Stomach (tissue), 9 donors: ENCODE measurements around the gene RPL4. TPM values are rescaled to one million over a fixed set of nuclear protein-coding genes. Genes with fewer than 3 reads are reported as not detected.

ENCODE experiments used
- DNase-seq, 2 donors: peaks; one replicate each; pipeline versions ENCODE4 v3.0.0 to v3.0.0-alpha.2; 2013 to 2019
- H3K27ac ChIP-seq, 5 donors: fragments of 200-600 bp in 4 of 5; sonication (generic) in 4 of 5; one replicate each; pipeline ENCODE4 v1.5.1; 2013 to 2019; ENCODE audit warnings: mild to moderate bottlenecking in 1 of 5, moderate library complexity in 1 of 5
- H3K27me3 ChIP-seq, 3 donors: fragments of 200-600 bp; sonication (generic); one replicate each; pipeline ENCODE4 v1.5.1; 2017 to 2019; ENCODE audit warnings: mixed run types in 1 of 3
- H3K36me3 ChIP-seq, 4 donors: fragments of 200-600 bp; sonication (generic); 1 replicate in 3 of 4; 2 replicates in 1 of 4; pipeline ENCODE4 v1.5.1; 2016 to 2019
- H3K4me1 ChIP-seq, 4 donors: fragments of 200-600 bp; sonication (generic); one replicate each; pipeline ENCODE4 v1.5.1; 2016 to 2019
- H3K4me3 ChIP-seq, 4 donors: fragments of 200-600 bp; sonication (generic) in 3 of 4; one replicate each; pipeline ENCODE4 v1.5.1; 2016 to 2019; ENCODE audit warnings: mild to moderate bottlenecking in 1 of 4
- H3K9me3 ChIP-seq, 4 donors: fragments of 200-600 bp; sonication (generic); one replicate each; pipeline ENCODE4 v1.5.1; 2016 to 2019
- EP300 ChIP-seq: sonication (generic); formaldehyde crosslinking; IDR thresholded peaks from one replicate; pipeline ENCODE4 v1.6.1; 2017; ENCODE audit warnings: antibody characterized with exemption
- POLR2A ChIP-seq, 4 donors: fragments of 450-650 bp; IDR thresholded peaks; one replicate each; pipeline ENCODE4 v1.6.1; 2016; ENCODE audit warnings: antibody characterized with exemption in 4 of 4, control low read depth in 2 of 4, mild to moderate bottlenecking in 1 of 4, moderate library complexity in 1 of 4
- POLR2AphosphoS5 ChIP-seq, 3 donors: sonication (generic); formaldehyde crosslinking; IDR thresholded peaks; one replicate each; pipeline ENCODE4 v1.6.1; 2016; ENCODE audit warnings: antibody characterized with exemption in 3 of 3
- WGBS, 5 donors: extraction: QIAGEN DNeasy Blood & Tissue Kit in 3 of 5; methylation state at CpG; one replicate each; pipeline versions ENCODE4 v1.1.5 to v1.1.7; 2013 to 2018; 5-methylcytosine and 5-hydroxymethylcytosine counted together
- intact Hi-C: fragments of 100-400 bp; cut with DNase I; formaldehyde crosslinking; loops from one replicate; pipeline ENCODE4 v1.15.1; 2023; ENCODE audit warnings: low total_unique reads
- polyA plus RNA-seq, 3 donors: library from polyadenylated mRNA; stranded (reverse); fragments of 200-250 nt; gene quantifications; one replicate each; pipeline ENCODE4 v1.2.3, GENCODE V29; 2013
- total RNA-seq, 5 donors: library from RNA; depleted of rRNA; stranded (reverse); fragments of >200 nt; gene quantifications; one replicate each; pipeline versions ENCODE4 v1.1.0 to v1.2.3, GENCODE V29; 2014 to 2016
- TF ChIP-seq, protein P1 (sequence below), 7 experiments: fragments of 450-650 bp in 4 of 7; fragments of 200-600 bp in 3 of 7; sonication (generic) in 3 of 7; IDR thresholded peaks; one replicate each; pipeline ENCODE4 v1.5.1; 2016 to 2019; ENCODE audit warnings: antibody characterized with exemption in 7 of 7, control low read depth in 2 of 7, mild to moderate bottlenecking in 1 of 7
- donor health status: healthy with polysubstance abuse.
- donor health status: Bipolar disorder and iron deficiency.
- donor health status: healthy.

RPL4 gene
- total and polyA plus RNA-seq, 8 donors, result 994 to 4,395 (median 2,511) TPM

DNA sequence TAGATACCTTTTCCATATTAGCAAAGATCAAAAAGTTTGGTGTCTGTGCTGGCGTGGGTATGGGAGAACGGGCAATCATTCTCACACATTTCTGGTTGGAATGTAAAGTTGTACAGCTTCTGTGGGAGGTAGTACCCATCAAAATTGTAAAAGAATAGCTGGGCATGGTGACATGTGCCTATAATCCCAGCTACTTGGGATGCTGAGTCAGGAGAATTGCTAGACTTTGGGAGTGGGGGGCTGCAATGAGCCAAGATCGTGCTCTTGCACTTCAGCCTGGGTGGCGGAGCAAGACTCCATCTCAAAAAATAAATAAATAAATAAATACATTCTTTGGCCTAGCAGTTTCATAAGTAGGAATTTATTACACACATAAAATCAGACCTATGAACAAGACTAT is 38.2 kb upstream of the RPL4 start:
- DNase-seq, result no peak
- Histone ChIP-seq H3K36me3 (peaks cover 0 to 50% (median 41%) of the 10 kb centered on the region in 4 donors), H3K4me1 (no peaks in the 10 kb centered on the region), H3K4me3 (no peak overlapping the region), H3K27me3 (no peaks in the 10 kb centered on the region), H3K9me3 (no peaks in the 10 kb centered on the region), H3K27ac (no peak overlapping the region)
- TF ChIP-seq POLR2AphosphoS5 (IDR thresholded peaks at IDR 0.05) (no peak), POLR2A (IDR thresholded peaks at IDR 0.05) (no peak), EP300 (no peak)
- TF ChIP-seq, protein P1, sequence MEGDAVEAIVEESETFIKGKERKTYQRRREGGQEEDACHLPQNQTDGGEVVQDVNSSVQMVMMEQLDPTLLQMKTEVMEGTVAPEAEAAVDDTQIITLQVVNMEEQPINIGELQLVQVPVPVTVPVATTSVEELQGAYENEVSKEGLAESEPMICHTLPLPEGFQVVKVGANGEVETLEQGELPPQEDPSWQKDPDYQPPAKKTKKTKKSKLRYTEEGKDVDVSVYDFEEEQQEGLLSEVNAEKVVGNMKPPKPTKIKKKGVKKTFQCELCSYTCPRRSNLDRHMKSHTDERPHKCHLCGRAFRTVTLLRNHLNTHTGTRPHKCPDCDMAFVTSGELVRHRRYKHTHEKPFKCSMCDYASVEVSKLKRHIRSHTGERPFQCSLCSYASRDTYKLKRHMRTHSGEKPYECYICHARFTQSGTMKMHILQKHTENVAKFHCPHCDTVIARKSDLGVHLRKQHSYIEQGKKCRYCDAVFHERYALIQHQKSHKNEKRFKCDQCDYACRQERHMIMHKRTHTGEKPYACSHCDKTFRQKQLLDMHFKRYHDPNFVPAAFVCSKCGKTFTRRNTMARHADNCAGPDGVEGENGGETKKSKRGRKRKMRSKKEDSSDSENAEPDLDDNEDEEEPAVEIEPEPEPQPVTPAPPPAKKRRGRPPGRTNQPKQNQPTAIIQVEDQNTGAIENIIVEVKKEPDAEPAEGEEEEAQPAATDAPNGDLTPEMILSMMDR (IDR thresholded peaks at IDR 0.05), result no peak
- intact Hi-C loops, result no loop called here
- 95 to 99% (median 97%) methylated on average over 4 of the region's 4 CpGs for WGBS, 5 donors

DNA sequence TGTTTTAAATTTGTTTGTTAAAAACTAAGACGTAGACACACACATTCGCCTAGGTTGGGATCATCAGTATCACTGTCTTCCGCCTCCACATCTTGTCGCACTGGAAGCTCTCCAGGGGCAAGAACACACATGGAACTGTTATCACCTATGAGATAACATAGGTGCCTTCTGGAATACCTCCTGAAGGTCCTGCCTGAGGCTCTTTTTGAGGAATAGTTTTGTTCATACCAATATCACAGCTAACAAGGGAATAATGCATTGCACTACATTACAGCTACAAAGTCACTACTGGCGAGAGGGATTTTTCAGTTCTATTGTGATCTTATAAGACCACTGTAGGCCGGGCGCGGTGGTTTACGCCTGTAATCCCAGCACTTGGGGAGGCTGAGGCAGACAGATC is 30.4 kb upstream of the RPL4 start:
- WGBS, 5 donors, result 86 to 96% (median 93%) methylated on average over 9 of the region's 9 CpGs
- H3K27me3 ChIP-seq, result no peaks in the 10 kb centered on the region
- H3K9me3 ChIP-seq, result no peaks in the 10 kb centered on the region
- no peaks in the 10 kb centered on the region for H3K4me1 ChIP-seq
- DNase-seq, result no peak
- H3K27ac ChIP-seq, result no peak overlapping the region
- H3K36me3 ChIP-seq, result peaks cover 0 to 50% (median 32%) of the 10 kb centered on the region in 4 donors
- no peak for TF ChIP-seq POLR2A (IDR thresholded peaks at IDR 0.05)
- TF ChIP-seq, protein P1 (IDR thresholded peaks at IDR 0.05), result no peak
- intact Hi-C loops, result no loop called here
- H3K4me3 ChIP-seq, result no peak overlapping the region

DNA sequence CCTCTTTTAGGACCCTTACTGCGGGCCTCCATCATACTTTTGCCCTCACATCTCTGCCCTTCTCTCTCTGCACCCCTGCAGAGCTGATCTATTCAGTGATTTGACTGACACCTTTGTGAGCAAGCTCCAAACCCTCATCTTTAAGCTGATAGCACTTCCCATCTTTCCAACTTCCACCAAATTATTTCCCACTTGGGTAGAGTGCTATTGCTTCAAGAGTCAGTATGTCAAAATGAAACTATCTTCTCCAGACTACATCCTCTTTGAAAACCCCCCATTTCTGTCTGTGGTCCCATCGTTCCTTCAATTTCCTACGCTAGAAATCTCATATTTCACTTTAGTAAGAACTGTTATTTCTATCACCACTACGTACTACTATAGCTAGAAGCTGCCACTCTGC is 20.2 kb upstream of the RPL4 start:
- H3K27ac ChIP-seq, result no peak overlapping the region
- DNase-seq, result no peak
- H3K27me3 ChIP-seq, result no peaks in the 10 kb centered on the region
- no peaks in the 10 kb centered on the region for H3K4me1 ChIP-seq
- TF ChIP-seq, protein P1 (IDR thresholded peaks at IDR 0.05), result no peak
- TF ChIP-seq EP300, result no peak
- TF ChIP-seq POLR2A (IDR thresholded peaks at IDR 0.05), result no peak
- TF ChIP-seq POLR2AphosphoS5 (IDR thresholded peaks at IDR 0.05), result no peak
- peaks cover 0 to 67% (median 57%) of the 10 kb centered on the region in 4 donors for H3K36me3 ChIP-seq
- H3K9me3 ChIP-seq, result no peaks in the 10 kb centered on the region
- intact Hi-C loops, result no loop called here
- no peak overlapping the region for H3K4me3 ChIP-seq
- 86 to 94% (median 90%) methylated on average over 4 of the region's 4 CpGs for whole genome bisulfite sequencing, 5 donors

DNA sequence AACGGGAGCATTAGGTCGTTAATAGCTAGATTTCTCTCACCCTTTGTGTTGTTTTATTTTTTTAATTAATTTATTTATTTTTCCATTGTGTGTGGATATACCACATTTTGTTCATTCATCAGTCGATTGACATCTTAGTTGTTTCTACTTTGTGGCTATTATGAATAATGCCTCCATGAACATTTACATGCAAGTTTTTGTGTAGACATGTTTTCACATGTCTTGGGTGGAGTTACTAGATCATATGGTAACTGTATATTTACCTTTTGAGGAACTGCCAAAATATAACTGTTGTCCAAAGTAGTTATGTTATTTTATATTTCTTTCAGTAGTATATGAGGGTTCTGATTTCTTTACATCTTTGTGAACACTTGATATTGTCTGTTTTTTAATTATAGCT is 19.3 kb upstream of the RPL4 start:
- intact Hi-C loops, result no loop called here
- TF ChIP-seq, protein P1 (IDR thresholded peaks at IDR 0.05), result no peak
- TF ChIP-seq EP300 (no peak), POLR2AphosphoS5 (IDR thresholded peaks at IDR 0.05) (no peak), POLR2A (IDR thresholded peaks at IDR 0.05) (no peak)
- 88 to 96% (median 91%) methylated on average over 3 of the region's 3 CpGs for WGBS, 5 donors
- Histone ChIP-seq H3K9me3 (no peaks in the 10 kb centered on the region), H3K27ac (no peak overlapping the region), H3K4me1 (no peaks in the 10 kb centered on the region), H3K36me3 (peaks cover 0 to 64% (median 56%) of the 10 kb centered on the region in 4 donors), H3K4me3 (no peak overlapping the region), H3K27me3 (no peaks in the 10 kb centered on the region)
- DNase-seq, result no peak
